Spleen (tissue), 11 donors: ENCODE results near the gene CDK2AP2. TPM values are rescaled to one million over a fixed set of nuclear protein-coding genes. Genes with fewer than 3 reads are reported as not detected.

Source experiments
- DNase-seq: peaks from one replicate; pipeline ENCODE4 v3.0.0-alpha.2; 2020
- H3K27ac ChIP-seq, 8 donors: fragments of 200-600 bp; sonication (generic) in 7 of 8; 1 replicate in 4 of 8; 2 replicates in 4 of 8; pipeline versions ENCODE4 v1.5.0 to v1.8.0; 2016 to 2021; ENCODE audit warnings: inconsistent platforms in 4 of 8, mild to moderate bottlenecking in 4 of 8, moderate library complexity in 1 of 8
- H3K27me3 ChIP-seq, 7 donors: fragments of 200-600 bp; sonication (generic) in 6 of 7; replicated peaks in 1 of 7; 1 replicate in 4 of 7; 2 replicates in 3 of 7; pipeline versions ENCODE4 v1.5.0 to v1.8.0; 2016 to 2021; ENCODE audit warnings: inconsistent platforms in 3 of 7, mild to moderate bottlenecking in 1 of 7
- H3K36me3 ChIP-seq, 6 donors: fragments of 200-600 bp; sonication (generic) in 5 of 6; 1 replicate in 4 of 6; 2 replicates in 2 of 6; pipeline versions ENCODE4 v1.5.0 to v1.8.0; 2016 to 2021; ENCODE audit warnings: inconsistent platforms in 2 of 6
- H3K4me1 ChIP-seq, 6 donors: fragments of 200-600 bp; sonication (generic) in 5 of 6; 1 replicate in 3 of 6; 2 replicates in 3 of 6; pipeline versions ENCODE4 v1.5.0 to v1.8.0; 2016 to 2021; ENCODE audit warnings: inconsistent platforms in 3 of 6
- H3K4me3 ChIP-seq, 8 donors: fragments of 200-600 bp; sonication (generic) in 7 of 8; 1 replicate in 4 of 8; 2 replicates in 4 of 8; pipeline versions ENCODE4 v1.5.0 to v1.8.0; 2016 to 2021; ENCODE audit warnings: inconsistent platforms in 4 of 8, mild to moderate bottlenecking in 4 of 8, moderate library complexity in 2 of 8
- H3K9me3 ChIP-seq, 8 donors: fragments of 200-600 bp; sonication (generic) in 7 of 8; 1 replicate in 4 of 8; 2 replicates in 4 of 8; pipeline versions ENCODE4 v1.5.0 to v1.8.0; 2016 to 2021; ENCODE audit warnings: inconsistent platforms in 4 of 8
- POLR2A ChIP-seq, 3 donors: fragments of 450-650 bp; IDR thresholded peaks; one replicate each; pipeline ENCODE4 v1.5.1; 2017; ENCODE audit warnings: antibody characterized with exemption in 3 of 3, mild to moderate bottlenecking in 1 of 3
- POLR2AphosphoS5 ChIP-seq, 3 donors: sonication (generic); formaldehyde crosslinking; IDR thresholded peaks; one replicate each; pipeline ENCODE4 v1.5.1; 2017; ENCODE audit warnings: antibody characterized with exemption in 3 of 3
- WGBS, 5 donors: extraction: QIAGEN DNeasy Blood & Tissue Kit in 3 of 5; methylation state at CpG; one replicate each; pipeline versions ENCODE4 v1.1.5 to v1.1.7; 2013 to 2018; 5-methylcytosine and 5-hydroxymethylcytosine counted together
- intact Hi-C: fragments of 100-400 bp; cut with DNase I; formaldehyde crosslinking; loops from one replicate; pipeline ENCODE4 v1.15.0; 2023; ENCODE audit warnings: low total_unique reads
- polyA plus RNA-seq, 3 donors: library from polyadenylated mRNA; stranded (reverse); fragments of 200-250 nt; gene quantifications; one replicate each; pipeline ENCODE4 v1.2.1, GENCODE V29; 2013
- total RNA-seq, 7 donors: library from RNA; depleted of rRNA in 3 of 7; stranded (reverse); fragments of >200 nt in 3 of 7; fragmentation: NEBNext Ultra II Directional in 4 of 7; extraction: Animal tissue kit (Norgen Biotek cat#: 25700) in 4 of 7; gene quantifications; one replicate each; pipeline versions ENCODE4 v1.1.0 to v1.2.1, GENCODE V29; 2016 to 2021
- TF ChIP-seq, protein P1 (sequence below), 11 experiments: fragments of 200-600 bp in 7 of 11; fragments of 450-650 bp in 4 of 11; sonication (generic) in 4 of 11; IDR thresholded peaks in 8 of 11; conservative IDR thresholded peaks in 3 of 11; 1 replicate in 7 of 11; 2 replicates in 4 of 11; pipeline versions ENCODE4 v1.4.0 to v1.8.0; 2016 to 2021; ENCODE audit warnings: antibody characterized with exemption in 11 of 11, inconsistent platforms in 4 of 11, mild to moderate bottlenecking in 1 of 11
- donor health status: healthy with polysubstance abuse.
- donor health status: DM: no; HTN: no; CAD: no; lungs with moderate emphysema.
- donor health status: DM: no; HTN: no; CAD: no.
- donor health status: Bipolar disorder and iron deficiency.
- donor health status: healthy.
- donor health status: DM: no; HTN: no; CAD: no.
- donor health status: DM: yes; HTN: yes; CAD: no.

CDK2AP2 gene
- total and polyA plus RNA-seq, 10 donors, result 32.9 to 57.1 (median 42.6) TPM

DNA sequence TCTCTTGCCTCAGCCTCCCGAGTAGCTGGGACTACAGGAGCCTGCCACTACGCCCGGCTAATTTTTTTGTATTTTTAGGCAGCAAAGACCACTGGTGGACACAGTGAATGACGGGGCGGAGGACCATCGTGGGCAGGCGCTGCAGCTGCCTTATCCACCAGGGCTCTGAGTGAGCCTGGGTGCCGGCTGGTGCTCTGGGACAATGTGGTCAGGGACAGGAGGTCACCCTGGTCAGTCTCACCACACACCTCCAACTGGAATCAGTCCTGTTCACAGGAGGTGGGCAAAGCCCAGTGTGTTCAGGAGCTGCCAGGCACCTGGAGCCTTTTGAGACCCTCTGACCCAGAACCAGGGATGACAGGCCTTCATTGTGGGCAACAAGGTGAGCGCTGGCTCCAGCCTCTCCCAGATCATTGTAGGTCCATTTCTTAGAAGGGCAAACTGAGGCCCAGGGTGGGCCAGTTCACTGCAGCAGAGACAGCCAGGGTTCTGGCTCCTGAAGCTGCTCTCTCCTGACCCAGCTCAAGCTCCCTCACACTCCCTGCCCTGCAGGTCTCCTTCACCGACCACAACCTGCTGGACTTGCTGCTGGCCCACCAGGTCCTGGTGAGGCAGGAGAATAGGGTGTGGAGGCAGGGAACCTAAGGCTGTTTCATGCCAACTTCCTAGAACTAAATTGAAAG is 31.0 kb upstream of the CDK2AP2 start:
- DNase-seq, result no peak
- H3K4me1 ChIP-seq, result no peaks in the 10 kb centered on the region
- WGBS, 5 donors, result 89 to 96% (median 89%) methylated on average over 9 to 10 of the region's 10 CpGs
- peaks cover 0 to 19% (median 15%) of the 10 kb centered on the region in 8 donors for H3K9me3 ChIP-seq
- no peak overlapping the region for H3K4me3 ChIP-seq
- no peaks in the 10 kb centered on the region for H3K36me3 ChIP-seq
- H3K27ac ChIP-seq, result no peak overlapping the region
- intact Hi-C loops, result no loop called here
- TF ChIP-seq, protein P1, sequence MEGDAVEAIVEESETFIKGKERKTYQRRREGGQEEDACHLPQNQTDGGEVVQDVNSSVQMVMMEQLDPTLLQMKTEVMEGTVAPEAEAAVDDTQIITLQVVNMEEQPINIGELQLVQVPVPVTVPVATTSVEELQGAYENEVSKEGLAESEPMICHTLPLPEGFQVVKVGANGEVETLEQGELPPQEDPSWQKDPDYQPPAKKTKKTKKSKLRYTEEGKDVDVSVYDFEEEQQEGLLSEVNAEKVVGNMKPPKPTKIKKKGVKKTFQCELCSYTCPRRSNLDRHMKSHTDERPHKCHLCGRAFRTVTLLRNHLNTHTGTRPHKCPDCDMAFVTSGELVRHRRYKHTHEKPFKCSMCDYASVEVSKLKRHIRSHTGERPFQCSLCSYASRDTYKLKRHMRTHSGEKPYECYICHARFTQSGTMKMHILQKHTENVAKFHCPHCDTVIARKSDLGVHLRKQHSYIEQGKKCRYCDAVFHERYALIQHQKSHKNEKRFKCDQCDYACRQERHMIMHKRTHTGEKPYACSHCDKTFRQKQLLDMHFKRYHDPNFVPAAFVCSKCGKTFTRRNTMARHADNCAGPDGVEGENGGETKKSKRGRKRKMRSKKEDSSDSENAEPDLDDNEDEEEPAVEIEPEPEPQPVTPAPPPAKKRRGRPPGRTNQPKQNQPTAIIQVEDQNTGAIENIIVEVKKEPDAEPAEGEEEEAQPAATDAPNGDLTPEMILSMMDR (IDR thresholded peaks at IDR 0.05 in 8 of 11, conservative IDR thresholded peaks at IDR 0.05 in 3 of 11), result no peak
- TF ChIP-seq POLR2AphosphoS5 (IDR thresholded peaks at IDR 0.05), result no peak
- no peak for TF ChIP-seq POLR2A (IDR thresholded peaks at IDR 0.05)
- H3K27me3 ChIP-seq, result peaks cover 0 to 6% (median 0%) of the 10 kb centered on the region in 7 donors

DNA sequence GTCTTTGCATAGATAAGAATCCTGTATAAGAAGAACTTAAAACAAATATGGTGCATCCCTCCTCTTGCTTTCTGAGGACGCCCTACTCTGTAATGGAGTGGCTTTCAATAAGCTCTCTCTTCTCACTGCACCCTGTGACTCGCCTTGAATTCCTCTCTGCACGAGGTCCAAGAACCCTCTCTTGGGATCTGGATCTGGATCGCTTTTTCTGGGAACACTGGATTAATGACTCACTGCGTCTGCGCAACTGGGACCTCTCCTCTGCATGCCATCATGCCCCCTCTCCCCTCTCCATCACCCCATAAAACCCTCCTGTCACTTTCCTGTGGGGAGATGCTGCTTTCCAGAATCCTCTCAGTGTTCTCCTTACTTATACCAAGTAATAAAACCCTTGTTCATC is 30.3 kb upstream of the CDK2AP2 start:
- no peaks in the 10 kb centered on the region for H3K4me1 ChIP-seq
- no peak overlapping the region for H3K27ac ChIP-seq
- intact Hi-C loops, result no loop called here
- H3K4me3 ChIP-seq, result no peak overlapping the region
- no peaks in the 10 kb centered on the region for H3K36me3 ChIP-seq
- no peak for DNase-seq
- TF ChIP-seq, protein P1 (IDR thresholded peaks at IDR 0.05 in 8 of 11, conservative IDR thresholded peaks at IDR 0.05 in 3 of 11), result no peak
- TF ChIP-seq POLR2A (IDR thresholded peaks at IDR 0.05) (no peak), POLR2AphosphoS5 (IDR thresholded peaks at IDR 0.05) (no peak)
- 63 to 88% (median 86%) methylated on average over 6 of the region's 6 CpGs for WGBS, 5 donors
- peaks cover 0 to 6% (median 0%) of the 10 kb centered on the region in 7 donors for H3K27me3 ChIP-seq
- peaks cover 0 to 26% (median 21%) of the 10 kb centered on the region in 8 donors for H3K9me3 ChIP-seq

- H3K27ac ChIP-seq, result no peak overlapping the region
- 75 to 100% (median 89%) methylated on average over 1 of the region's 1 CpG for WGBS, 5 donors
- H3K27me3 ChIP-seq, result peaks cover 0 to 6% (median 0%) of the 10 kb centered on the region in 7 donors
- no peaks in the 10 kb centered on the region for H3K36me3 ChIP-seq
- DNase-seq, result no peak
- TF ChIP-seq POLR2A (IDR thresholded peaks at IDR 0.05) (no peak), POLR2AphosphoS5 (IDR thresholded peaks at IDR 0.05) (no peak)
- TF ChIP-seq, protein P1 (IDR thresholded peaks at IDR 0.05 in 8 of 11, conservative IDR thresholded peaks at IDR 0.05 in 3 of 11), result no peak
- no peak overlapping the region for H3K4me3 ChIP-seq
- peaks cover 0 to 35% (median 27%) of the 10 kb centered on the region in 8 donors for H3K9me3 ChIP-seq
- intact Hi-C loops, result no loop called here
- H3K4me1 ChIP-seq, result no peaks in the 10 kb centered on the region
Observed at GRCh38 chr11:67535561-67535960, 27.6 kb upstream of the CDK2AP2 start.

DNA sequence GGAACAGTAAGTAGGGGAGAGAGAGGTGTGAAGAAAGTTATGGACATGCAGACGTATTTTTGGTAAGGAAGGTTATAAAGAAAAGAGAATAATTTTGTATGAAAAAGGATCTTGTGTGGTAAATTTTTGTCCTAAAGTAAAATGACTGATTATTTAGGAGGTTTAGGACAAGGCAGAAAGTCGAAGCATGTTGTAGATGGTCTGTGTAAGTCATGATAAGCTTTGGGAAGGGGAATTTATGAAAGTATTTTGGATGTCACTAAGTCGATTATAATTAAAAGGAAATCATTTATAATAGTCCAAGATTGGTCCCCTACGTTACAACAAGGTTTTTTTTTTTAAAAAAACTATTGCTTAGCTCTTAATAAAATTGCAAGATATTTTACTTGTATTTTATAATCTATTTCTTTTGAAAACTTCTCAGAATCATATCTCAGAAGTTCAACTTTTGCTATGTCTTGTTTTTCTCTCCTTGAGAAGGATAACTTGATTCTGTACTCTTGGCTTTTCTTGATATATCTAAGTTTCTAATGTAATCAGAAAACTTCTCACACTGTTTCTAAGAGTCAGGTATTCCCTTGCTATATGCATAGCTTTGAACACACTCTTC is 26.2 kb upstream of the CDK2AP2 start:
- Histone ChIP-seq H3K4me3 (no peak overlapping the region), H3K27me3 (peaks cover 0 to 12% (median 0%) of the 10 kb centered on the region in 7 donors), H3K4me1 (no peaks in the 10 kb centered on the region), H3K9me3 (peaks cover 0 to 35% (median 27%) of the 10 kb centered on the region in 8 donors), H3K27ac (no peak overlapping the region), H3K36me3 (no peaks in the 10 kb centered on the region)
- TF ChIP-seq, protein P1 (IDR thresholded peaks at IDR 0.05 in 8 of 11, conservative IDR thresholded peaks at IDR 0.05 in 3 of 11), result no peak
- TF ChIP-seq POLR2AphosphoS5 (IDR thresholded peaks at IDR 0.05) (no peak), POLR2A (IDR thresholded peaks at IDR 0.05) (no peak)
- DNase-seq, result no peak
- 31 to 41% (median 40%) methylated on average over 4 of the region's 4 CpGs for WGBS, 5 donors
- intact Hi-C loops, result no loop called here
